Dedifferentiated amniotic fluid mesenchymal stem cell (primary cell): ENCODE results near the gene SEC23A.

Source experiments
- DNase-seq: peaks from one replicate; pipeline ENCODE4 v3.0.0-alpha.2; 2016; ENCODE audit errors: extremely low spot score

Gene SEC23A

DNA sequence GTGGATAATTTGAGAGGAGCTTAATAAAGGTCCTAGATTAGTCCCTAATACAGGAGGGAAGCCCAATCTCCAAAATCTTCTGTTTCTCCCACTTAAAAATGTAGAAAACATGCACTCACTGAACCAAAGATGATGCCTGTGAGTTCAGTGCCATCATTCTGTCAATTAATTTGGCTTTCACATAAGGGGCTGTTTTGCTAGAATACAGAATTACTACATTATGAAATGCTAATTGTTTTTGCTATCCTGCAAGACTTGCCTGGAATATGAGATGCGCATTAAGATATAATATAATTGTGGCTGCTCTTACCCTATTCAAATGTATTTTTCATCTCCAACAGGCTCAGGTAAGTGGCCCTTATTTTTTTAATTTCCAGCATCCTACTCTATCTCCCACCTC is 111.7 kb downstream of the SEC23A start:
- DNase-seq: no peak

DNA sequence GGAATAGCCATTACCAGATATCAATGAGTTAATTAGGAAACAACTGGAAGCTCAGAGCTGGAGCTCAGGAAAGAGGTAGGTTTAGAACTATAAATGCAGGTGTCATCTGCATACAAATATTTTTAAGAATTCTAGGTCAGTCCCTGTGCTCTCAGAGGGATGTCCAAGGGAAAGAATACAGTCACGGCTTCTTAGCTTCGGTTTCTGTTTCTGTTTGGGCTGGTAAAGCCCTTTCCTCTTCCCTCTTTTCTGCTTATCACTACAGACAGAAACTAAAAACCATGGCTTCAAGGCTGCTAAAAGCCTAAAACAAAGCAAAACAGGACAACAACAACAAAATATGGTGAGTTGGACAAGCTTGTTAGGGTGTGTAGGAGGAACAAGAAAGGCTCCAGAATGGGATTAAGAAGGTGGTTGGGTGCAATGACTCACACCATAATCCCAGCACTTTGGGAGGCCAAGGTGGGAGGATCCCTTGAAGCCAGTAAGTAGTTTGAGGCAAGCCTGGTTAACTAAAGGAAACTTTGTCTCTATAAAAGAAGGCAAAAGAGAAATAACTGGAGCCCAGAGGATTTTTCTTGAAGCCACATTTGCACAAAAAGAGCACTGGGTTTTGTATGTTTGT is 113.0 kb downstream of the SEC23A start:
- no peak for DNase-seq

DNA sequence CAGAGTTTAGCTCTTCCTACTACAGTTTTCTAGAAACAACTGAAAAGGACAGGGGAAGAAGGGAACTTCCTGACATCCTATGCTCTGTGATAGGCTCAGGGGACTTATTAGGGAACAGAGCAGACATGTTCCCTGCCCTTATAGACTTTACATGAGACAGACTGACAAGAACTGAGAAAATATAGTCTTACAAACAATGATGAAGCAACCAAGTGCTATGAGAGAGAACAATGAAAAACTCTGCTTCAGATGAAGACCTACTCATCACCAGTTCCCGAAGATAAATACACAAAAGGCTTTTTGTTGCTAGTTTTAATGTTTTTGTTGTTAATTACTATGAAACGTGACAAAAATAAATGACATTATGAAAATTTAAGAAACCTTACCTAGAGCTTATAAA is 115.3 kb downstream of the SEC23A start:
- DNase-seq: no peak

DNA sequence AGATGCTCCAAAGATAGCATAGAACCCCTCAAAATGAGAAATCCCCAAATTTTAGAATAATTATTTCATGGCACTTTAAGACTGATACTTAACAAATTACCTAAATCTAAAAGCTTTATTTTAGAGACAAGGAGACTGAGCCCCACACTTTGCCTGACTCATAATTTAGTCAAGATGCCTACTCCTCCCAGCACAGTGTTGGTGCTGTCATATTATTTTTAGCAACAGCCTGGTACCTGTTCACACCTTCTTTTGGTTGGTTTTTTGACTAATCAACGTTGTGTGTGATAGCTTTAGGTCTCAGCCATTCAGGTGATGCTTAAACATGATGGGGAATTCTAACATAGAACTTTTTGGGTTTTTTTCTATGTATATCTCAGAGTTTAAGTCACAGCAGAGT is 120.2 kb downstream of the SEC23A start:
- DNase-seq: no peak

DNA sequence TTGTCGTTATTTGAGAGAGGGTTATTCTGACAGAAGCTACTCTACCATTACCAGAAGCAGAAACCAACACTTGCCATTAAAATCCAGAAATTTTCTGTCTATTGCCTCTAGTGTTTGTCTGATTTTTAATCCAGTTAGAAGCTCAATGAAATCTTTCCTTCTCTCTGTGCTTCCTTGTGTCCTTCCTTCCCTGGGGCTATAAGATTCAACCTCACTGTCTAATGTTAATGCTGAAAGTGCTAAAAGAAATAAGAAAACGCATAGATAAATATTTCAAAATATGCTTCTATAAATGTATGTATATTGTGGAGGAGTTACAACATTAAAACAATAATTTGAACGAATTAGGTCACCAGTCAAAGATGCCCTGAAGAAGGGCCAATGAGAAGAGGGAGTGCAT is 120.8 kb downstream of the SEC23A start:
- DNase-seq: no peak
